Lower leg skin (tissue), 4 donors: ENCODE results near the gene EIF3J. TPM values are rescaled to one million over a fixed set of nuclear protein-coding genes. Genes with fewer than 3 reads are reported as not detected.
"Not testable (repeated sequence)": the region's sequence is repeated elsewhere in the genome, so short reads cannot be mapped to it uniquely, and the experiment has no call there.

Source experiments
- DNase-seq, 2 donors: peaks; one replicate each; pipeline ENCODE4 v3.0.0-alpha.2; 2019; ENCODE audit warnings: low spot score in 2 of 2
- H3K4me3 ChIP-seq: fragments of 200-600 bp; sonication (generic); 2 replicates; pipeline ENCODE4 v1.5.1; 2017; ENCODE audit warnings: mild to moderate bottlenecking, low read depth; ENCODE audit not compliant: poor library complexity, severe bottlenecking
- POLR2A ChIP-seq, 2 donors: fragments of 450-650 bp; IDR thresholded peaks; one replicate each; pipeline ENCODE4 v1.6.1; 2016 to 2017; ENCODE audit warnings: antibody characterized with exemption in 2 of 2, mild to moderate bottlenecking in 1 of 2, moderate library complexity in 1 of 2
- WGBS, 2 donors: methylation state at CpG; one replicate each; pipeline ENCODE4 v1.1.5; 2018; 5-methylcytosine and 5-hydroxymethylcytosine counted together
- intact Hi-C: fragments of 100-400 bp; cut with DNase I; formaldehyde crosslinking; loops from one replicate; pipeline ENCODE4 v1.15.0; 2023; ENCODE audit warnings: low total_unique reads
- total RNA-seq, 4 donors: library from RNA; depleted of rRNA; stranded (reverse); fragments of >200 nt; gene quantifications; one replicate each; pipeline ENCODE4 v1.1.0, GENCODE V29; 2016
- TF ChIP-seq, protein P1 (sequence below), 3 donors: fragments of 450-650 bp; IDR thresholded peaks; one replicate each; pipeline ENCODE4 v1.5.1; 2016; ENCODE audit warnings: antibody characterized with exemption in 3 of 3, mild to moderate bottlenecking in 3 of 3, moderate library complexity in 2 of 3

The EIF3J gene
- total RNA-seq, 4 donors from 2014 or later: 35.1 to 45.2 (median 42.3) TPM

DNA sequence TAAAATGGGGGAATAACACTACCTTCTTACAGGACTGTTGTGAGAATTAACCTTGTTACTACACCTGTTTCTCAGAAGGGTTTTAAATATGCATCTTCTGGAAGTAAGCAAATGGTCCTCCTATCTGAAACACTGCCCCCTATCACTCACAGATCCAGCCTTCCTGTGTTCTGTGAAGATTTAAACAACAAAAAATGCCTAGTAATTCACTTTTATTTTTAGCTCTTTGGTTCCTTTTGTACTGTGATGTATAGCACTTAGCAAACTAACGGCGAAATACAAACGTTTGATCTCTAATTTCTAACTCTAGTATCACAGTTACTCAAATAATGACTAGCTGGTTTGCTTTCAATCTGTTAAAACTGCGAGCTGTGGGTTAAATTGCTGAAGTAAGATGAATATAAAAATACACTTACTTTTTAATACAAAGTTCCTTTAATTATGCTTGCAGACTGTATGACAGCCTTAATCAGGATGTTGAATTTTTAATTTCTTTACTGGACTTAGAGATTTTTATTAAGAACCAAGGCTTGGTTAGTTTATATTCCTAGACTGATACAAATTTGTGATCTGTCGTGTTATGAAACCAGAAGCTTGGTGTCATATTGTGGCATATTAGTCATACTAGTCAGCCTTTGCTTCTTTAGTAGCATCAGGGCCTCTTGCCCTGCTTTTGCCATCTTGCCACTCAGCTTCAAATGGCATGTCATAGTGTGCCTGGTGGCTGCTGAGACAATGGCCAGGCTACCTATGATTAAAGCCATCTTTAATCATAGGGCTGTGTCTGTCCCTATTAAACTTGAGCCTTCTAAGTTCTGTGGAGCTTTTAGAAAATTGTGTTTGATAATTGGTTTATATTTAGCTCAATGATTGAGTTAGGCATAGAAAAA, 9.2 kb downstream of the EIF3J start:
- 59 to 61% methylated on average over 5 of the region's 5 CpGs for WGBS, 2 donors
- intact Hi-C loops: no loop called here
- DNase-seq: no peak
- TF ChIP-seq, protein P1, sequence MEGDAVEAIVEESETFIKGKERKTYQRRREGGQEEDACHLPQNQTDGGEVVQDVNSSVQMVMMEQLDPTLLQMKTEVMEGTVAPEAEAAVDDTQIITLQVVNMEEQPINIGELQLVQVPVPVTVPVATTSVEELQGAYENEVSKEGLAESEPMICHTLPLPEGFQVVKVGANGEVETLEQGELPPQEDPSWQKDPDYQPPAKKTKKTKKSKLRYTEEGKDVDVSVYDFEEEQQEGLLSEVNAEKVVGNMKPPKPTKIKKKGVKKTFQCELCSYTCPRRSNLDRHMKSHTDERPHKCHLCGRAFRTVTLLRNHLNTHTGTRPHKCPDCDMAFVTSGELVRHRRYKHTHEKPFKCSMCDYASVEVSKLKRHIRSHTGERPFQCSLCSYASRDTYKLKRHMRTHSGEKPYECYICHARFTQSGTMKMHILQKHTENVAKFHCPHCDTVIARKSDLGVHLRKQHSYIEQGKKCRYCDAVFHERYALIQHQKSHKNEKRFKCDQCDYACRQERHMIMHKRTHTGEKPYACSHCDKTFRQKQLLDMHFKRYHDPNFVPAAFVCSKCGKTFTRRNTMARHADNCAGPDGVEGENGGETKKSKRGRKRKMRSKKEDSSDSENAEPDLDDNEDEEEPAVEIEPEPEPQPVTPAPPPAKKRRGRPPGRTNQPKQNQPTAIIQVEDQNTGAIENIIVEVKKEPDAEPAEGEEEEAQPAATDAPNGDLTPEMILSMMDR (IDR thresholded peaks at IDR 0.05): no peak
- no peak for TF ChIP-seq POLR2A (IDR thresholded peaks at IDR 0.05)
- H3K4me3 ChIP-seq: no peak overlapping the region

DNA sequence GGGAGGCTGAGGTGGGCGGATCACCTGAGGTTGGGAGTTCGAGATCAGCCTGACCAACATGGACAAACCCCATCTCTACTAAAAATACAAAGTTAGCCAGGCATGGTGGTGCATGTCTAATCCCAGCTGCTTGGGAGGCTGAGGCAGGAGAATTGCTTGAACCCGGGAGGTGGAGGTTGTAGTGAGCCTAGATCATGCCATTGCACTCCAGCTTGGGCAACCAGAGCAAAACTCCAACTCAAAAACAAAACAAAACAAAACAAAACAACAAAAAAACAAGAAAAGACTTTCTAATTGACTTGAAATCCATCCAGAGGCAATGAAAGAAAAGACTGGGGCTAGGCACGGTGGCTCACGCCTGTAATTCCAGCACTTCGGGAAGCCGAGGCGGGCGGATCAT, 12.2 kb downstream of the EIF3J start:
- H3K4me3 ChIP-seq, DNase-seq, intact Hi-C loops: not testable (repeated sequence)
- 96 to 98% methylated on average over 9 of the region's 9 CpGs for WGBS, 2 donors

DNA sequence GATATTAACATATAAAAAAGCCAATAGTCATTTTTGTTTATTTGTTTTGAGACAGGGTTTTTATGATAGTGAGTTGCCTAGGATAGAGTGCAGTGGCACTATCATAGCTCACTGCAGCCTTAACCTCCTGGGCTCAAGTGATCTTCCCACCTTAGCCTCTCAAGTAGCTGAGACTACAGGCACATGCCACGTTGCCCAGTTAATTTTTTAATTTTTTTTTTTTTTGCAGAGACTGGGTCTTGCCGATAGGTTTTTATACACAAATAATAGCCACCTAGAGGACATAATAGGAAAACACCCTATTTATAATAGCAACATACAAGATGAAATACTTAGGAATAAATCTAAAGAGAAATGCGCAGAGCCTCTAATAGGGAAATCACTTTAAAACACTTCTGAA, 13.3 kb downstream of the EIF3J start:
- no peak overlapping the region for H3K4me3 ChIP-seq
- 32% methylated on average over 3 of the region's 3 CpGs for WGBS, 2 donors
- no peak for DNase-seq
- intact Hi-C loops: no loop called here
- TF ChIP-seq, protein P1 (IDR thresholded peaks at IDR 0.05): no peak
- TF ChIP-seq POLR2A (IDR thresholded peaks at IDR 0.05): no peak

DNA sequence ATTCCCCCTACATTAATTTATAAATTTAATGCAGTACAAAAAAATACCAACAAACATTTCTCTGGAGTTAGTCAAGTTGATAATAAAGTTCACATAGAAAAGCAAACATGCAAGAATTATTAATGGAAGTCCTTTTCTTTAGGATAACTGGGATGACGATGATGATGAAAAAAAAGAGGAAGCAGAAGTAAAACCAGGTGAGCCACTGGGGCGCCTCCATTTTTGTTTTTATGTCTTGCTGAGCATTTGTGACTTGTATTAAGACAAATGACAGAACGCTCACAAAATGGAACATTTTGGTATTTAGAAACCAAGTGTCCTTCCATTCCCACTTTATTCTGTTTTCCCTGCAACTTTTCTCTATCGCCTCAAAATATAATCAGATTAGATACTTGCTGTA, 13.8 kb downstream of the EIF3J start:
- TF ChIP-seq, protein P1 (IDR thresholded peaks at IDR 0.05): no peak
- TF ChIP-seq POLR2A (IDR thresholded peaks at IDR 0.05): no peak

DNA sequence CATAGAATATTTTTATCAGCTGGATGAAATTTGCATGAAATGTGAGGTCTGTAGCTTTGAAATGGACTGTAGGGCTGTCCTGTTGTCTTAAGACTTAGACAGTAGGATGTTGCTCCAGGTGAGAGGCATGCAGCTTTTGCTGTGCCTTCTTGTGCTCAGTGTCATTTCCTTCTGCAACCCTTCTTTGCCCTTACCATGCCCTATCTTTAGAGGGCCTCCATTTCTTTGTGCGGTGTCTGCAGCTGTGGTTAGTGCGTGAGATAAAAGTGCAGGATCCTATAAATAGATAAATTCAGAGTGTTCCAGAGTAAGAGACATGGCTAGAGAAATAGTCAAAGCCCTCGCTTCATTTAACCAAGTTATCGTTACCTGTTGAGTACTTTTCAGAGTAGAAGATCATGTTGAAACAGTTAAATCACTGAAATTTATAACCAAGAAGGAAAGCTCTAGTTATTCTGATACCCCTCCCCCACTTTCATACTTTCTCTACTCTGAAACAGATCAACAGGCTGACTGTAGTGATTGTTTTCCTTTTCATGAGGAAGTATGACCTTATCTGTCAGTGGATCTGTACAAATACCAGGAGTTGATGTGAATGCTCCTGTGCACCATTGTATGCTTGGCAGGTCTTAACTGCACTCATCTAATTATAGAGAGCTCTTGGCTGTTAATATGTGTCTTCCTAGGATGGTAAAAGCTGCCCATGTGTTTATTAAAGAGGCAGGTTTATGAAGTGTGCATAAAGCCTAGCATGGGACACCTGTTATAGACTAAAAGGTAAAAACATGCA, 18.2 kb downstream of the EIF3J start:
- intact Hi-C loops: no loop called here

More for the DNA sequence above, 13.8 kb downstream of the EIF3J start:
- 93 to 94% methylated on average over 4 of the region's 4 CpGs for WGBS, 2 donors
- intact Hi-C loops: no loop called here
- H3K4me3 ChIP-seq: no peak overlapping the region
- DNase-seq: no peak

DNA sequence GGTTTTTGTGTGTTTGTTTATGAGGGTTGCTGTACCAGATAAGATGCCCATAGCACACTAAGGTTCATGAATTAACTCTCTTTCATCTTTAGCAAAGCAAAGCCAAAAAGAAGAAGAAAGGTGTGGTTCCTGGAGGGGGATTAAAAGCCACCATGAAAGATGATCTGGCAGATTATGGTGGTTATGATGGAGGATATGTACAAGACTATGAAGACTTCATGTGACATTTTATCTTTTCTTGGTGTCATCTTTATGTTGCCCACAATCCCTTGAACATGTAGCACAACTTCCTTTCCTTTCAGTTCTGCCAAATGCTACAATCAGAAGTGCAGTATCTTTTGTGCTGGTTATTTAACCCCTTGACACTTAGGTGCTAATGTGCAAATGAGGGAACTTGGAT, 24.0 kb downstream of the EIF3J start:
- intact Hi-C loops: loop anchor here (10.0 kb wide), 1 partner anchor 64 kb away; no protein-coding TSS in a partner anchor
- not testable (repeated sequence) for DNase-seq, H3K4me3 ChIP-seq

More for the DNA sequence above, 18.2 kb downstream of the EIF3J start:
- TF ChIP-seq, protein P1 (IDR thresholded peaks at IDR 0.05): no peak
- no peak for TF ChIP-seq POLR2A (IDR thresholded peaks at IDR 0.05)
- no peak for DNase-seq
- no peak overlapping the region for H3K4me3 ChIP-seq
- 86 to 87% methylated on average over 4 of the region's 4 CpGs for WGBS, 2 donors
